Astrocyte of the cerebellum (primary cell): Measurements from ENCODE around the gene CCR5AS.
"Not testable (repeated sequence)": the region's sequence is repeated elsewhere in the genome, so short reads cannot be mapped to it uniquely, and the experiment has no call there.

Experiments
- DNase-seq: peaks from one replicate; pipeline ENCODE4 v3.0.0-alpha.2; 2011; ENCODE audit warnings: low read depth
- H3K4me3 ChIP-seq: 2 replicates; pipeline ENCODE4 v1.5.1; 2011; ENCODE audit warnings: mild to moderate bottlenecking, low read depth, low read length, moderate library complexity
- in situ Hi-C: cut with HindIII; loops from 2 replicates; pipeline ENCODE4 v1.10.0; 2017; ENCODE audit warnings: low sequenced_read_pairs
- TF ChIP-seq, protein P1 (sequence below): IDR thresholded peaks from 2 replicates; pipeline ENCODE4 v1.5.1; 2012; ENCODE audit warnings: low read length, low read depth, moderate library complexity, mild to moderate bottlenecking; ENCODE audit errors: missing control alignments

CCR5AS gene

DNA sequence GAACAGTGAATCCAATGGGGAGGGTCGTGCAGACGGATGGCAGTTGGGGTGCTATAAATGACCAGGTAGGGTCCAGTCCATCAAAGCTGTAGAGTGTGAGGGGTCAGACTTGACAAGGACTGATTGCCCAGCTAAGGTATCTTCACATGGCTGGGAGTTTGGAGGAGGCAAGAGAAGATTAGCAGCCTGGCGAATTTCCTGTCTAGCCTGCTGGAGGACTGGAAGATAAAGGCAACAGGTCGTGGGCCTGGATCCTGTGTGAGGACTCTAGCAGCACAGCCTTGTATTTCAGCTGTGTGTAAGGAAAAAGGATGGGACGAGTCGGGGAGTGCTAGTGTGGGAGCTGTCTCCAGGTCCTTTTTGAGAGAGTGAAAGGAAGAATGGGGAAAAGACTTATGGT lies 17.6 kb downstream of the CCR5AS start:
- in situ Hi-C loops, result no loop called here
- TF ChIP-seq, protein P1, sequence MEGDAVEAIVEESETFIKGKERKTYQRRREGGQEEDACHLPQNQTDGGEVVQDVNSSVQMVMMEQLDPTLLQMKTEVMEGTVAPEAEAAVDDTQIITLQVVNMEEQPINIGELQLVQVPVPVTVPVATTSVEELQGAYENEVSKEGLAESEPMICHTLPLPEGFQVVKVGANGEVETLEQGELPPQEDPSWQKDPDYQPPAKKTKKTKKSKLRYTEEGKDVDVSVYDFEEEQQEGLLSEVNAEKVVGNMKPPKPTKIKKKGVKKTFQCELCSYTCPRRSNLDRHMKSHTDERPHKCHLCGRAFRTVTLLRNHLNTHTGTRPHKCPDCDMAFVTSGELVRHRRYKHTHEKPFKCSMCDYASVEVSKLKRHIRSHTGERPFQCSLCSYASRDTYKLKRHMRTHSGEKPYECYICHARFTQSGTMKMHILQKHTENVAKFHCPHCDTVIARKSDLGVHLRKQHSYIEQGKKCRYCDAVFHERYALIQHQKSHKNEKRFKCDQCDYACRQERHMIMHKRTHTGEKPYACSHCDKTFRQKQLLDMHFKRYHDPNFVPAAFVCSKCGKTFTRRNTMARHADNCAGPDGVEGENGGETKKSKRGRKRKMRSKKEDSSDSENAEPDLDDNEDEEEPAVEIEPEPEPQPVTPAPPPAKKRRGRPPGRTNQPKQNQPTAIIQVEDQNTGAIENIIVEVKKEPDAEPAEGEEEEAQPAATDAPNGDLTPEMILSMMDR, result no peak

DNA sequence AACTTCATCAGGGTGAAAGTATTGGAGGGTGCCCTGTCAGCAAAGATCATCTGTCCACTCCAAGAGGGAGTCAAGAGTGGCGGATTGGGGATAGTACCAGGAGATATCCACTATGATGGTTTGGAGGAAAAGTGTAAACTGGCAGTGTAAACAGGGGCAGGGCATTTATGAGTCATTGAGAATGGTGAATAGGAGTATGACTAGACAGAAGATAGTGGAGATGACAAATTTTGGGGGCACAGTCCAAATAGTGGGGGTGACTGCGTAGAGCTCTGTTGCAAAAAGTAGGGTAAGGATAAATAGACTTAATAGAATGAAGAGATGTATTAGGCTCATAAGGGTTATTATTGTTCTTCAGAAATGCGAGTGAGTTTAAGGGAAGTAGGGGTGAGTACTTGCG lies 18.0 kb downstream of the CCR5AS start:
- in situ Hi-C loops, DNase-seq, H3K4me3 ChIP-seq: not testable (repeated sequence)

More for the DNA sequence above, 17.6 kb downstream of the CCR5AS start:
- no peak overlapping the region for H3K4me3 ChIP-seq
- DNase-seq, result no peak

DNA sequence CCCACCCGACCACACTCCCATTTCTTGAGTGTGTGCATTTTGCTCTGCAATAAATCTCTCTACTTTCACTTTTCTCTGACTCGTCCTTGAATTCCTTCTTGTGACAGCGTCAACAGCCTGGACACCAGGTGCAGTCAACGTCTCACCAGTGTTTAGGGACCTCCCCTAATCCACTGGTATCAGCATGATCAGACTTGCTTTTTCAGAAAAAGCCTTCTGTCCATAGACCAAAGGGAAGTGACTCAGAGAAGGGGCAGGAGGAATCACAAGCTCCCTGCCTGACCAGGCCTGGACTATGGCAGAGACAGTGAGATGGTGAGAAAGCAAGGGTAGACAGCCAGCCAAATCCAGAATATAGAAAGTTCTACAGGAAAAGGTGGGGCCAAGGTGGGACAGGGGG lies 20.7 kb downstream of the CCR5AS start:
- no peak overlapping the region for H3K4me3 ChIP-seq
- in situ Hi-C loops, result no loop called here
- no peak for DNase-seq
- TF ChIP-seq, protein P1, result no peak

- DNase-seq, result no peak
- TF ChIP-seq, protein P1, result no peak
- no peak overlapping the region for H3K4me3 ChIP-seq
- in situ Hi-C loops, result no loop called here
Measured at GRCh38 chr3:46383951-46384330, 22.9 kb downstream of the CCR5AS start.

- no peak for DNase-seq
- in situ Hi-C loops, result no loop called here
- no peak overlapping the region for H3K4me3 ChIP-seq
- TF ChIP-seq, protein P1, result no peak
Measured at GRCh38 chr3:46383211-46383950, 23.5 kb downstream of the CCR5AS start.

DNA sequence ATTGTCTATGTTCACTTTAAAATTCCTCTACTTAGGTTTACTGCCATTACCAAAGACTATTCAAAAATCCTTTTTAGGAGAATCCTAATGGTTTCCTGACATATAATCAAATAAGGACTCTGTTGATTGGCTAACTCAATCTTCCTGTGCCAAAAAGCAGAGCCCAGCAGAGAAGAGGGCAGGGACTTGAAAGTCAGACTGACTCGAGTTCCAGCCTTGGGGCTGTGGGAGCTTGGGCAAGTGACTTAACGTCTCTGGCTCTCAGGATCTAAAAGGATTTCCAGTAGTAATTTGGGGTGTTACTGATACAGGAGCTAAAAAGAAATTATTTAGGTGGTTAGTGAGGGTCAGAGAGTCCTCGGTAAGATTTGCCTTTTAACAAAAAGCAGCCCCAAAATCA lies 25.2 kb downstream of the CCR5AS start:
- in situ Hi-C loops, result no loop called here
- TF ChIP-seq, protein P1, result no peak
- no peak overlapping the region for H3K4me3 ChIP-seq
- DNase-seq, result no peak

DNA sequence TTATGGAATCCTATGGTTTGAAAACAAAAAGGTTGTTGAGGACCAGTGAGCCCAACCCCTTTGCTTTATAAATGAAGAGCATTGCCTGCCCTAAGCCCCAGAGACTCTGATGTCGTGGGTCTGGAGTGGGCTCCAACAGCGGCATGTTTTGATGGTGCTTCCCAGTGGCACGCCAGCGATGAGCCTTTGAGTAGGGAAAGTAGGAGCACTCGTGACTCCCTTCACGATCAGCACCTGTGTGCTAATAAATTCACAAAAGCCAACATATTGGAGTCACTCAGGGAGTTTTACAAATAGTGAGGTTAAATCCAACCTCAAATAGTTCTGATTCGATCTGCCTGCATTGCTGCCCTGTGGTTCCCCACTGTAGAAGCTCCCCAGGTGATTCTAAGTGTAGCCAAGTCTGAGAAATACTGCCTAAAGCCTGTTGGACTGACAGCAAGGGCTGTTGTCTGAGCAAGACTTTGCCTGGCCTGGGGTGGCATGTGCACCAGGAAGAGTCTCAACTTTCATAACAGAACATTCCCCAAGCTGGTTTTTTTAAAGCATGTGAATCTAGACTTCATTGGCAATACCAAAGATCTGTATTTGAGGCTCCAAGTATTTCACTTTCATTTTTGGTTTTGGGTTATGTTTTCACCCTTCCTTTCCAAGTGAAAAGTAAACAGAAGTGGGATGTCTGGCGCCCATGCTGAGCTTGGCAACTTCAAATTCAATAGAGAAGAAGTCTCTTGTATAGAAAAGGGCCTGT lies 26.2 kb downstream of the CCR5AS start:
- TF ChIP-seq, protein P1, result no peak
- in situ Hi-C loops, result no loop called here
- no peak overlapping the region for H3K4me3 ChIP-seq
- peak; percentile 8 for DNase-seq
